GM18951 (cell line): ENCODE data around the gene DAAM1.

ENCODE experiments used
- POLR2A ChIP-seq: IDR thresholded peaks from 4 replicates; pipeline ENCODE4 v1.6.1; 2011; ENCODE audit warnings: mild to moderate bottlenecking; ENCODE audit not compliant: insufficient read length, insufficient read depth; ENCODE audit errors: extremely low read depth
- in situ Hi-C: fragments of 300-500 bp; cut with MboI; formaldehyde crosslinking; loops from one replicate; pipeline ENCODE4 v1.12.0; 2022; ENCODE audit warnings: low sequenced_read_pairs, mixed read lengths, inconsistent platforms; ENCODE audit not compliant: unreplicated experiment

DAAM1 gene

DNA sequence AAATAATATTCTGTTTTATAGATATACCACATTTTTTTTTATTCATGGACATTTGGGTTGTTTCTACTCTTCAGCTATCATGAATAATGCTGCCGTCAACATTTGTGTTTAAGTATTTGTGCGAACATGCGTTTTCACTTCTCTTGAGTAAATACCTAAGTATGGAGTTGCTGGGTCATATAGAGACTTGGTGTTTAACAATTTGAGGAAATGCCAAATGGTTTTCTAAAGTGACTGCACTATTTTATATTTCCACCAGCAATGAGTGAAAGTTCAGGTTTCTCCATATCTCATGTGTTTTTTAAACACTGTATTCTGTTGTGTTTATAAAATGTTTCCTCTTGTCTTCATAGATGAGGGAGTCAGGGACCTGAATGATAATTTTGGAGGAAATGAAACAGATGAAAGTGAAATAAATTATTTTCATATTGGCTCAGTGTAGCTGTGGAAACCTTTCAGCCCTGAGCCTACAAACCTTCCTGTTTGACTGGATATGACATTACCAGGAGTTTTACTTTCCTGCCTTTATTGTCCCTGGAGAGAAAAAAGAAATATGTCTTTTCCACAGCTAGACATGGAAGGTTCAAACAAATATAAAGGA is 26.3 kb downstream of the DAAM1 start:
- TF ChIP-seq POLR2A: no peak
- in situ Hi-C loops: no loop called here

DNA sequence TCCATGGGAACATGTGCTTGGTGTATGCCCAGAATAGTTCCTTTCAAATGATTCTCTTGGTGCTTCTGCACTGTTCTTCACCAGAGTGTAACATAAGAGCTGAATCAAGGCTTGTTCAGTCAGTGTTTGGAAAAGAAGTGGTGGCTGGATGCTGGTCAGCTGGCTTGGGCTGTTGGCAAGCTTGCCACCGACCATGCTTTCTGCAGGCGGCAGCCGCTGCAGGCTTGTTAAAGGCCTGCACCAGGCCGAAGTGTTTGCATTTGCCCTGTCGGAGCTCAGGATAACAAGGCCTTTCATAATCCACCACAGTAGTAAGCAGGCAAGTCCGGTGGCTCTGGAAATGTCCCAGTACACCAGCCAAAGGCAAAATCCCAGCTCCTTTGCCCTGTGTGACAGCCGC is 26.9 kb downstream of the DAAM1 start:
- in situ Hi-C loops: no loop called here

DNA sequence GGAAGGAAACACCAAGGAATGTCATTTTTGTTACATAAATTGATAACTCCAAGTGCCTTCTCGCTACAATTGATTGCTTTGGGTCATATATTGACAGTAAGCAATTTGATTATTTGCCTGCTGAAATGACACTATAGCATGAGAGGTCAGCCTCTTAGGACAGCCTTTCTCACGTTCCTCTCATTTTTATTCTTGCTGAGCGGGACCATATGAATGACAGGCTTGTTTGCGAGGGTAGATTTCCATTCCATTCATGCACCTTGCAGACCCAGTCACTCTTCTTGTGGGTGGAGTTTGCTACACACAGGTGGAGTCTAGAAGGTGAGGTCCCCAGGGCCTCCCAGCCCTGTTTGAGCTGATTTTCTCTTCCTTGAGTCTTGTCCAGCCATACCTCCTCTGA is 27.3 kb downstream of the DAAM1 start:
- no peak for TF ChIP-seq POLR2A
- in situ Hi-C loops: no loop called here

More for the DNA sequence above, 26.9 kb downstream of the DAAM1 start:
- no peak for TF ChIP-seq POLR2A

DNA sequence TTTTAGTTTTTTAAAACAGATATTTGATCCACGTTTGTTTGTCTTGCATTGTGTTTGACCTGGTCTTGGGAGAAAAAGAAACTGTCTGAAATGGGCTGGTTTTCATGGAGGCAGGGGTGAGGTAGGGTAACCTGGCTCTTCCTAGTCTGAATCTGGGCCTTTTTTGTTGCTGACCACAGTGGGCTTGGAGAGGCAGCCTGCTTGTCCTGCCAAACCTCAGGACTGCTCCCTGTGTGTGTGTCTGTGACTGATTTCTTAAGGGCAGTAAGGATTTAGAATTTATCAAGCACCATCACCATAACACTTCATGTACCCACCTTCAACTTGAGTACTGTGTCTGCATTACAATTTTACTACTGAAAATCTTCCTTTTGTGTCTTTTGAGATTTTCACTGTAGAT is 28.5 kb downstream of the DAAM1 start:
- no peak for TF ChIP-seq POLR2A
- in situ Hi-C loops: no loop called here

DNA sequence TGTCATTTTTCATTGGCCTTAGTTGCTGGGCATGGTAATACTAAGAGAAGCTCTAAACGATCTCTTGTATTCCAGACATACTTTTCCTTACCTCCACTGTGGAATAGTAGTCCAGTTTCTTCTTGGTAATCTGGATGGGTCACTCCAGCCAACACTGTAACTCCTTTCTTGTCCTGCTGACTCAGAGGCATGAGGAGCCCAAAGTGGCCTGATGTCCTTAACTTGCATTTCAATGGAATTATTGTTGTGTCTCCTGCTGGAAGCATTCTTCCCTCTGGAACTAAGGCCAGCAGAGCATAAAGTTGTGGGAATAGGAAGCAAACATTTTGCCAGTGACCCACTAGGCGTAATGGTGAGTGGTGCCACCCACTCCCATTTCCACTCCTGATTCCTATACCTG is 33.1 kb downstream of the DAAM1 start:
- in situ Hi-C loops: no loop called here
- TF ChIP-seq POLR2A: no peak

DNA sequence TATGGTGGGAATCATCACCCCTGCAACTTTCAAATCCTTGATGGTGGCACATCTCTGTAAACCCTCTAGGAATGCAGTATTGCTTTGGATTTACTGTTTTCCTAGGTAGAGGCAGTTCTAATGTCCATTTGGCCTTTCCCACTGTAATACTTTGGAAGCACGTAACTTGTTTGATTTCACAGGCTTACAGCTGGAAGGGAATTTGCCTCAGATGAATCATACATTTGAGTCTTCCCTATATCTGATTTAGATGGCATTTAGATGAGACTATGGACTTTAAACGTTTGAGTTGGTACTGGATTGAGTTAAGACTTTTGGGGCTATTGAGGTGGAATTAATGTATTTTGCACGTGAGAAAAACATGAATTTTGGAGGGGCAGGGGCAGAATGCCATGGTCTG is 35.9 kb downstream of the DAAM1 start:
- TF ChIP-seq POLR2A: no peak
- in situ Hi-C loops: no loop called here

DNA sequence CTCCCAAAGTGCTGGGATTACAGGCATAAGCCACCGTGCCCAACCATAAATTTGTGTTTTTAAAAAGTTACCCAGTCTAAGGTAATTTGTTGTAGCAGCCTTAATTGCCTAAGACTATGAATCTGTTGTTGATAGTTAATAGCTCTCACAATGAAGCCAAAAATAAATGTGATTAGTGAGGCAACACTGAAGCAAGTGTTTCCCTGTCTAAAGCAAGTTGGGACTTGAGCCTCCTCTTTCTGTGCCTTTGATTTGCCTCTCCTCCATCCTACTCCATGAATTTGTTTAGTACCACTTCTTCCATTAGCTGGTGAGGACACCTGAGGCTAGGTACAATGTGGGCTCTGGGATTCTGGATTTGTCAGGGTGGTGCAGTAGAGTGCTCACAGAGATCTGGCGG is 36.8 kb downstream of the DAAM1 start:
- no peak for TF ChIP-seq POLR2A
- in situ Hi-C loops: no loop called here

DNA sequence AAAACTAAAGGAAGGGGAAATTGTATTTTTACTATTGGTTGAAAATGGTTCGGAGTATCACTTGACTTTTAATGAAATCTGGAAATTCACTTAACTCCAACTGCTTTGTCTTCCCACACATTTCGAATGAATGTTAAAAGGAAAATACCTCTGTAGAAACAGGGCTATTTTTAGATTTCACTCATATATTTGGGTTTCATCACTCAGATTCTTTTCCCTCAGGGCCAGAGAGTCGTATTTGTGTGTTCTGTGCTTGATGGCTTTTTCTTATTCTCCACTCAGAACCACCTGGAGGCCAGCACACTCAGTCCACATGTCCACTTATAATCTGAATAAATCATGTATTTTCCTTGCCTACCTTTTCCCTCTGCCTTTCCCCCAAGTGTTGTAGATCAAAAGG is 40.0 kb downstream of the DAAM1 start:
- in situ Hi-C loops: no loop called here
- TF ChIP-seq POLR2A: no peak

DNA sequence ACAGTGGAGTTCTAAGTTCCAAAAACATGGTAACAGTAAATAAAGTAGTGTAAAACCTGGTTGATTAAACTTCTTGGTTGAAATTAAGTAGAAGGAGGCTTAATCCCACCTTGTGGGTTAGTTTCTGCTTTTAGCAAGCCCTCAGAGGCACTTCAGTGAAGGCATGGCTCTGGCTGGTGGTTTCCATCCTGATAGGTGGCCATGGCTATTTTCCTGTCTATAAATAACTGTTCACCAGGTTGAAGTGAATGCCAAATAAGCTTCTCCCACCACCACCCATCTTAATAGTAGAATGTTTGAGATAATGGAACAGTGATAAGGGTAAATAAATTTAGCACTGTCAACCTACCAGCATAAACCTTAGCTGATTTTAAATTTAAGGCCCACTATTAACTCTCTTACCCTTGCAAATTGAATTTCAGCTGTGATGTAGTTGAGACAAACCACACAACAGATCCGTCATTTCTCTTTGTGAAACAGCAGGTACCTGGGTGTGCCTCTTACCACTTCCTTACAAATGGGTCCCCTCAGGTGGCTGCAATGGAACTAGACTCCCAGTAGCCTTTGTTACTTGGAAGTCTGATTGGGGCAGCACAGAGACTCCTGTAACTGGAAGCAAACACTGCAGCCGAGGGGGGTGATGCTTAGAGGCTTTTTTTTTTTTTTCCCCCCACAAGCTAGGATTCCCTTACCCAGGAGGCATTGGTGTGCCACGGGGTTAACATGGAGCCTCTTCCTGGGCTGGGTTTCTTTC is 41.4 kb downstream of the DAAM1 start:
- in situ Hi-C loops: no loop called here
- TF ChIP-seq POLR2A: no peak

DNA sequence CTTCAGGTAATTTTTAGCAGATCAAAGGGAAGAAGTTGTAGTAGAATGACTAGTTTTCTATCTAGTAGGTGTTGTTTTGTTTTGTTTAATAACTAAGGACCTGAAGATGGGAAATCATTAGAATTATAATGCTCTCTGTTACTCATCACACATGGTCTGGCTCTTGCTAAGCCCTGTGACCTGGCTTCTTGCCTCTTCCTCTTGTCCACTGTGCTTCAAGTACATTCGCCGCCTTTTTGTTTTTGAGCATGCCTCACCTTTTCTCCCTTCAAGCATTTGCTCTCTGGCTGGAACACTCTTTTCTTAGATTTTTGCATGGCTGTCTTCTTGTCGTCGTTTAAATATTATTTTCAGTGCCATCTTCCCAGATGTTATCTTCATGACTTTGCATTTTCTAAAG is 47.7 kb downstream of the DAAM1 start:
- in situ Hi-C loops: no loop called here
- no peak for TF ChIP-seq POLR2A

DNA sequence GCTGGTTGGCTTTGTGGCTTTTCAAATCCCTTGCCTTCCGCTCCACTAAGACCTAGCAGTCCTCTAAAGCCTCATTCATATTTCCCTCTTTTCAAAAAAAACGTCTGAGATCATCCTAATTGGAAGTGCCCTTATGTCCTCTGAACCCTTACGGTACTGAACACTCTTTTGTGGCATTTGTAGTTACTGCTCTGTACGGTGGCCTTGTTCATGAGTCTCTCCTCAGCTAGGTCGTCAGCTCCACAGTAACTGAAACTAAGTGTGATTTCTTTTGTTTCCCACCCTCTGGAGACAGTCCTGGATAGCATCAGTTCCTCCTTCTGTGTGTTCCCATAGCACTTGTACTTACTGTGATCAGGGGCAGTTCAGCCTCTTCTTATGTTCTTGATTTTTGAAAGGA is 49.7 kb downstream of the DAAM1 start:
- no peak for TF ChIP-seq POLR2A
- in situ Hi-C loops: no loop called here

DNA sequence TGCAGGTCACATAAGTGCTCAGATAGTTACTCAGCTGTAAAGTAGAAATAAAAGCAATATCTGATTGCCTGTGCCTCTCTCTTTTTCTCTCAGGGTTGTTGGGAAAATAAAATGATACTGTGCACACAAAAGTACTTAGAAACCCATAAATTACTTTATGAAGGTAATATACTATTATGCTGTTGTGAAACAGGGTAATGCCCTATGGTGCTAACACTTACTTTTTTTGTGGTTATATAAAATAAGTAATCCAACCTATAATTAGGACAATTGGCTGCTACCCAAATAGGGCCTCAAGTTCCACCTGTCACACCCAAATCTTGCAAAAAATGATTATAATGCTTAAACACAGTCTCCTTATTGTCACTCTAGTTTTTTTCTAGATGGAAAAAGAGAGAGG is 50.6 kb downstream of the DAAM1 start:
- no peak for TF ChIP-seq POLR2A

DNA sequence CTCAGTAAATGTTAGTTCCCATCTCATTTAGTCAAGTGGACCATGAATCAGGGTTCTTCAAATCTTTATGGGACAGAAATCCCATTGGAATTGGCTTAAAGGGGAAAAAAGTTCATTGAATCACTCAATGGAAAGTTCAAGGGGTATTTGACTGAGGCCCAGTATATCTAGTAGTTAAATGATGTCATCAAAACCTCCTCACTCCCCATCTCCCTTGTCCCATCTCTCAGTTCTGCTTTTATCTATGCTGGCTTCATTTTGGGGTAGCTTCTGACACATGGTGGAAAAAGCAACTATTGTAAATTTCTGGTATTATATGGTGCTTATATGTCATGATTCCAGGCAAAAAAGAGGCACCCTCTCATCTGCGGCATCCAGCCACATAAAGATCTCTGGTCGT is 51.9 kb downstream of the DAAM1 start:
- in situ Hi-C loops: no loop called here

More for the DNA sequence above, 50.6 kb downstream of the DAAM1 start:
- in situ Hi-C loops: no loop called here

DNA sequence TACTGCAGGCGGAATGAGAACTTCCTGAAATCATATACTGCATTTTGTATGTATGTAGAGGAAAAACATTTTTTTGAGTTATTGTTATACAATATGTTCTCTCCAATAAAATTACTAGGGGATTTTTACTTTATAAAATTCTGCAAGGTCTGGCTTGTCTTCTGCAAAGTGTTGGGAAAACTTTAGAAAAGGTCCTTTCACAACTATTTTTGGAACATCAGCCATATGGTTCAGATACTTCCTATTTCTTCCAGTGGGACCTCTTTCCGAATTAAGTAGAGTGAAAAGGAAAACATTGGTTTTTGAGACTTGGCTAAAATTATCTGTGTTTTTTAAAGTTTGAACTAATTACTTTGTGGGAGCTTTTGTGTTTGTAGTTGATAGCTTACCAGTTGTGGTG is 52.7 kb downstream of the DAAM1 start:
- no peak for TF ChIP-seq POLR2A
- in situ Hi-C loops: no loop called here

More for the DNA sequence above, 51.9 kb downstream of the DAAM1 start:
- TF ChIP-seq POLR2A: no peak

DNA sequence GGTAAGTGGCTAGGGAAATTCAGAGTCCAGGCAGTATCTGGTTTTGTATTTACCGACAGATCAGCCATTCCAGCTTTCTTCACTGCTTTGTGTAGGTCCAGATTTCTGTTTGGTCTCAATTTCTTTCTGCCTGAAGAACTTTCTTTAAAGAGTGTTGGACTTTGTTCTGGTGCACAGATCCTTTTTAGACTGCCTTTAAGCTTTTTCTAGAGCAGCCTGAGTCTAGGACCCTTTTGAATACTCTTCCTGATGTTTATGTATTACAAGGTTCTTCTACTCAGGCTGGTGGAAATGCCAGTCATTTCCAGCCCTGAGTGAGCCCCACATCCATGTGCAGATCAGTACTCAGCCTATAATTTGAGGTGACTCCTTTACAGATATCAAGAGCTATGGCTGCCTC is 54.7 kb downstream of the DAAM1 start:
- in situ Hi-C loops: no loop called here
- no peak for TF ChIP-seq POLR2A

DNA sequence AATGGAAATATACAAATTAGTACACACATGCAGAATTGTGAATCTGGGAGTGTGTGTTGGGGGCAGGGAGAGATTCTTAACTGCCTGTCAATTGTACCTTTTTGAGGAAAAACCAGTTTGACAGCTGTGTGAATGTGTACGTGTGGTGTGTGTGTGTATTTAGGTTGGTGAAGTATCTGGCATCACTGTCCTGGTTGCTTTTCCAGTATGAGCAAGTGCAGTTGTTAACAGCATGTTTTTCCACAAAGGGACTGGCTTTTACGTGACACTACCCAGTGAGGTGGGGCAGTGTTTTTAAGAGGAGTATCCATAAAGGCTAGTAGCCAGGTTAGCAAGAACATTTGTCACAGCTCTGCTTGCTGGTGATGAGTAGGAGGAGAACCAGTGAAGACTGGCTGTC is 56.1 kb downstream of the DAAM1 start:
- TF ChIP-seq POLR2A: no peak
- in situ Hi-C loops: no loop called here
